Activated CD8-positive, alpha-beta T cell treated with anti-CD3 and anti-CD28 coated beads for 36 hours (primary cell): ENCODE measurements around the gene AURKAIP1. TPM values are rescaled to one million over a fixed set of nuclear protein-coding genes. Genes with fewer than 3 reads are reported as not detected.

Experiments used
- ATAC-seq: fragments of 200-7000 bp; cut with Tn5 transposase; one replicate; pipeline ENCODE4 v1.10.0; 2021; ENCODE audit warnings: mild to moderate bottlenecking, moderate library complexity
- CTCF ChIA-PET: fragments of 350-600 bp; sonication (Branson Sonifier 250); formaldehyde crosslinking; loops from one replicate; lab custom pipeline; 2021; ENCODE audit warnings: antibody characterized with exemption; lab: Charles Lee
- POLR2A ChIA-PET: fragments of 350-600 bp; sonication (Branson Sonifier 250); formaldehyde crosslinking; loops from one replicate; lab custom pipeline; 2021; ENCODE audit warnings: antibody characterized with exemption; lab: Charles Lee
- DNase-seq: peaks from one replicate; pipeline ENCODE4 v3.0.0-alpha.2; 2020
- H3K27ac Mint-ChIP-seq: one replicate; pipeline ENCODE4 v1.8.0; 2021; ENCODE audit warnings: mild to moderate bottlenecking, mixed read lengths
- H3K27me3 Mint-ChIP-seq: one replicate; pipeline ENCODE4 v1.8.0; 2021; ENCODE audit warnings: mixed read lengths
- H3K36me3 Mint-ChIP-seq: one replicate; pipeline ENCODE4 v1.8.0; 2021; ENCODE audit warnings: low read depth, mixed read lengths
- H3K4me1 Mint-ChIP-seq: one replicate; pipeline ENCODE4 v1.8.0; 2021; ENCODE audit warnings: low read depth, mixed read lengths
- H3K4me3 Mint-ChIP-seq: one replicate; pipeline ENCODE4 v1.8.0; 2021; ENCODE audit warnings: mild to moderate bottlenecking, moderate library complexity, mixed read lengths
- H3K9me3 Mint-ChIP-seq: one replicate; pipeline ENCODE4 v1.8.0; 2021; ENCODE audit warnings: mixed read lengths
- CTCF ChIP-seq: fragments of 200-600 bp; IDR thresholded peaks from one replicate; pipeline ENCODE4 v1.8.0; 2022; ENCODE audit warnings: antibody characterized with exemption, mild to moderate bottlenecking
- intact Hi-C: fragments of 100-400 bp; cut with micrococcal nuclease; formaldehyde crosslinking; loops from one replicate; pipeline ENCODE4 v1.10.0; 2022
- total RNA-seq, 2 experiments: library from RNA; stranded (reverse); gene quantifications; one replicate each; pipeline ENCODE4 v1.2.3, GENCODE V29; 2021

The AURKAIP1 gene
- total RNA-seq, 2 experiments from 2014 or later, result 127 TPM

DNA sequence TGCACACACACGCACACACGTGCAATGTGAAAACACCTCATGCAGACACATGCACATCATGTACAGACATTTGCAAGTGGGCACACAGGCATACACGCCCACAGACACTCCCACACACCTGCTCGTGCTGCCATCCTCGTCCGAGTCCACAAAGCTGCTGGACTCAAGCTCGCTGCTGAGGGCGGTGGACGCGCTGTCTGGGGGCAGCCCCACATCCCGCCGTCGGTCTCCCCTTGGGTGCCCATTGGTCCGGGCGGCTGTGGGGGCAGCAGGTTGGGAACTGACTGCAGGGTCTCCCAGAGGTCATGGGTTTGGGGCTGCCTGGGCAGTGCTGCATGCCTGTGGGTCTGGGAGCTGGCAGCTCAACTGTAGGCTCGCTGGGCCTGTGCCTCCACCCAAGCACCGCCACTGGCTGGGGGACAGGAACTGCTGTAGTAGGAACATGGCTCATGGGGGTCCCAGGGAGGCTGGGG, 33.4 kb downstream of the AURKAIP1 start:
- POLR2A ChIA-PET, result interaction anchor here (0.8 kb wide), 1 partner anchor 29 kb away, joined by 3 read pairs; no protein-coding TSS in a partner anchor
- CTCF ChIA-PET, result interaction anchor here (1.2 kb wide), 1 partner anchor 31 kb away, joined by 3 read pairs; no protein-coding TSS in a partner anchor
- intact Hi-C loops, result no loop called here

DNA sequence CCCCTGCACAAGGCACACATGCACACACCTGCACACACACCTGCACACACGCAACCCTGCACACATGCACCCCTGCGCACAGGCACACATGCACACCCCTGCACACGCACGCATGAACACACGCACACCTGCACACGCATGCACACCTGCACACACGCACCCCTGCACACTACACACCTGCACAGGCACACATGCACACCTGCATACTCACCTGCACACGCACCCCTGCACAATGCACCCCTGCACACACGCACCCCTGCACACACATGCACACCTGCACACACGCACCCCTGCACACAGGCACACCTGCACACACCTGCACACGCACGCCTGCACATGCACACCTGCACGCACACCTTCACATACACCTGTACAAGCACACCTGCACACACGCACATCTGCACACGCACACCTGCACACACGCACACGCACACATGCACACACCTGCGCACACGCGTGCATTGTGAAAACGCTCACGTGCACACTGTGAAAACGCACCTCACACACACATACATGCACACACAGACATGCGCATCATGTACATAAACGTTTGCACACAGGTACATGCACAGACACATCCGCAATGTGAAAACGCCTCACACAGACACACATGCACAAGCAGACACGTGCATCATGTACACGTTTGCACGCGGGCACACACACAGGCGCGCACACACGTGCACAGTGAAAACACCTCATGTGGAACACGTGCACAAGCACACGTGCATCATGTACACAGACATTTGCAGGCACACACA, 34.0 kb downstream of the AURKAIP1 start:
- no peak for TF ChIP-seq CTCF
- H3K4me3 Mint-ChIP-seq, result no peak overlapping the region
- no peak overlapping the region for H3K27ac Mint-ChIP-seq
- no peaks in the 10 kb centered on the region for H3K27me3 Mint-ChIP-seq
- CTCF ChIA-PET, result interaction anchor here (1.2 kb wide), 1 partner anchor 31 kb away, joined by 3 read pairs; no protein-coding TSS in a partner anchor
- POLR2A ChIA-PET, result interaction anchor here (0.8 kb wide), 1 partner anchor 29 kb away, joined by 3 read pairs; no protein-coding TSS in a partner anchor
- H3K9me3 Mint-ChIP-seq, result no peaks in the 10 kb centered on the region
- H3K4me1 Mint-ChIP-seq, result peaks cover 7% of the 10 kb centered on the region
- DNase-seq, result no peak
- H3K36me3 Mint-ChIP-seq, result peaks cover 16% of the 10 kb centered on the region
- no peak for ATAC-seq
- intact Hi-C loops, result no loop called here

More for the DNA sequence above, 33.4 kb downstream of the AURKAIP1 start:
- no peaks in the 10 kb centered on the region for H3K9me3 Mint-ChIP-seq
- no peak overlapping the region for H3K27ac Mint-ChIP-seq
- DNase-seq, result no peak
- no peaks in the 10 kb centered on the region for H3K27me3 Mint-ChIP-seq
- H3K36me3 Mint-ChIP-seq, result peaks cover 16% of the 10 kb centered on the region
- no peak for TF ChIP-seq CTCF
- ATAC-seq, result no peak
- peaks cover 10% of the 10 kb centered on the region for H3K4me1 Mint-ChIP-seq
- no peak overlapping the region for H3K4me3 Mint-ChIP-seq

DNA sequence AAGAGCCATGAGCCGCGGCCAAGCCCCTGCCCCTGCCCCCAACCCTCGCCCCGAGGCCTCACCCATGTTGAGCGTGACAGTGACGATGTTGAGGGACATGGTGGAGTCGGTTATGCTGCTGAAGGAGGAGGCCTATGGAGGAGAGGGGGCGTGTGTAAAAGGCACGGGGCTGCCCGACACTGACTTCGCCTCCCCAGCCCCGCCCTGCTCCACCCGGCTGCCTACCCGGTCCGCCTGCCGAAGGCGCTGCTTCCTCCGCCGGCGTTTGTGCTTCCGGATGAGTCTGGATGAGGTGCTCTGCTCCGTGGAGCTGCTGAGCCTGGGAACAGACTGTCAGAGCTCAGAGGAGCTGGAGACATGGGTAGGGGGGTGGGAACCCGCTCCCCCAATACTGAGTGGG, 34.8 kb downstream of the AURKAIP1 start:
- H3K9me3 Mint-ChIP-seq, result no peaks in the 10 kb centered on the region
- ChIA-PET CTCF (no interaction called here), POLR2A (no interaction called here)
- H3K27ac Mint-ChIP-seq, result no peak overlapping the region
- H3K4me1 Mint-ChIP-seq, result peaks cover 6% of the 10 kb centered on the region
- H3K27me3 Mint-ChIP-seq, result no peaks in the 10 kb centered on the region
- no peak overlapping the region for H3K4me3 Mint-ChIP-seq
- H3K36me3 Mint-ChIP-seq, result peaks cover 16% of the 10 kb centered on the region
- DNase-seq (no peak), ATAC-seq (no peak)
- no peak for TF ChIP-seq CTCF
- intact Hi-C loops, result no loop called here

- POLR2A ChIA-PET, result interaction anchor here (0.6 to 1.9 kb wide), 2 partner anchors 12 to 21 kb away, joined by 3 to 8 read pairs; no protein-coding TSS in a partner anchor
- H3K4me3 Mint-ChIP-seq, result no peak overlapping the region
These were observed 36.7 kb downstream of the AURKAIP1 start for GRCh38 chr1:1338278-1338677.

More at GRCh38 chr1:1338278-1338677, 36.7 kb downstream of the AURKAIP1 start:
- intact Hi-C loops, result no loop called here
- Mint-ChIP-seq H3K4me1 (no peaks in the 10 kb centered on the region), H3K27ac (no peak overlapping the region), H3K36me3 (peaks cover 16% of the 10 kb centered on the region), H3K27me3 (no peaks in the 10 kb centered on the region), H3K9me3 (no peaks in the 10 kb centered on the region)
- ATAC-seq (no peak), DNase-seq (no peak)
- CTCF ChIA-PET, result no interaction called here
- TF ChIP-seq CTCF, result no peak
